Stimulated activated naive CD8-positive, alpha-beta T cell treated with anti-CD3 and anti-CD28 coated beads, Interleukin-15, Interleukin-2, amounts not matched to agents 100 U/mL and 50 U/mL, for 24 hours (primary cell): ENCODE data around the gene RNF14.
A peak's percentile ranks its signal among the peaks of the same experiment; 100 is the strongest.
"Not testable (repeated sequence)": the region's sequence is repeated elsewhere in the genome, so short reads cannot be mapped to it uniquely, and the experiment has no call there.

Experiments
- ATAC-seq: fragments of 150-1000 bp; cut with Tn5 transposase; one replicate; pipeline ENCODE4 v1.10.0; 2021
- DNase-seq: peaks from one replicate; pipeline ENCODE4 v3.0.0; 2021

Gene RNF14

GRCh38 chr5:141968914-141969608 lies at the start of gene RNF14:
Gene RNF14, plus strand, starts transcription at chr5:141969105. Its CDS starts 4,484 bp downstream, at chr5:141973589.
- ATAC-seq (peak; percentile 97), DNase-seq (peak; percentile 96)

DNA sequence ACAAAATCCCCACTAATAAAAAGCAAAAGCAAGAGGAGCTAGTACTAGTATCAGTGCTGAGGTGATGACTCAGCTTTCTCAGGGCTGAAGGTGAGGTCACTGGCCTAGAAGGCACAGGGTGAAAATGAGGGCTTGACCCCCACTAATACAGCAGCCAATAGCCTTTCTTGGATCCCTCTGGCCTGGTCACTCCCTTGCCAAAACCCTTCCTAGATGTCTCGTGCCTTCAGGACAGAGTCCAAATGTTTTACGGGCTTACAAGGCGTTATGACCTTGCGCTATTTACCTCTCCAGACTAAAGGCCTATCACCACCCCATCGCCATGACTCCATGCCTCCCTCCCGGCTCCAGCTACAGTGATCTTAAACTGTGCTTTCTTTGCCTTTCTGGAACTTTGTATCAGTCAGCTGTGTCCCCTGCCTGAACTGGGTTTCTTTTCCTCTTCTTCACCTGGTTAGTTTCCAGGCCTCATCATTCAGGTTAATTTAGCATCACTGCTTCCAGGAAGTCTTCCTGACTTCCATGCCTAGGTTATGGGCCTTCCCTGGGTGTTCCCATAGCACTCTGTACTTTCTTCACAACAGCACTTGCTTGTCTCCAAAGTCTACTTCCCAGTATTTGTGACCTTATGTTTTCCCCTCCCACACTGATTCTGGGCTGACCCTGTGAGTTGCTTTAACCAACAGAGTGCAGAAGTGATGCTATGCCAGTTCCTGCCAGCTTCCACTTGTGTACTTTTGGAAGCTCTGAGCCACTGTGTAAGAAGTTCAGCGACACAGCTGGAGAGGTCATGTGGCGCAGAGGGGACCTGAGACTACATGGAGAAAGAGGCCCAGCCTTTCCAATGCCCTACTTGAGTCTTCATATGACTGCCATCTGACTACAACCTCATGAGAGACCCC lies 49.4 kb upstream of the RNF14 start:
- DNase-seq: no peak

DNA sequence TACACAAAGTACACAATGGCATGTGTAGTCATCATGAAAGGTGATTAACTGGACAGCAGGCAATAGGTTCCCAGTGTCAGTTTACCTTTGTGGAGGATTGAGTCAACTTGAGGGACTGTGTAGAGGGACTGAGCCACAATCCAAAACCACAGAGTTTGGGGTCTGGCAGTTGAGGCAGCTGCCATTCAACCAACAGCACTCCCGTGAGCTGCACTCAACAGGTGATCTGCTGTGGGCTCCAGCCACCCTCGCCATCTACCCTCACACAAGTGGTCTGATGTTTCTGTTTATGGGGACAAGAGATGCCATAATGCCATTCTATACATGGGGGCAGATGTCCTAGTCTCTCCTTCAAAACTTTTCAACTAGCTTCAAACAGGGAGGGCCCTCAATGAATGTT lies 48.1 kb upstream of the RNF14 start:
- ATAC-seq (no peak), DNase-seq (no peak)

More for the DNA sequence above, 49.4 kb upstream of the RNF14 start:
- no peak for ATAC-seq

DNA sequence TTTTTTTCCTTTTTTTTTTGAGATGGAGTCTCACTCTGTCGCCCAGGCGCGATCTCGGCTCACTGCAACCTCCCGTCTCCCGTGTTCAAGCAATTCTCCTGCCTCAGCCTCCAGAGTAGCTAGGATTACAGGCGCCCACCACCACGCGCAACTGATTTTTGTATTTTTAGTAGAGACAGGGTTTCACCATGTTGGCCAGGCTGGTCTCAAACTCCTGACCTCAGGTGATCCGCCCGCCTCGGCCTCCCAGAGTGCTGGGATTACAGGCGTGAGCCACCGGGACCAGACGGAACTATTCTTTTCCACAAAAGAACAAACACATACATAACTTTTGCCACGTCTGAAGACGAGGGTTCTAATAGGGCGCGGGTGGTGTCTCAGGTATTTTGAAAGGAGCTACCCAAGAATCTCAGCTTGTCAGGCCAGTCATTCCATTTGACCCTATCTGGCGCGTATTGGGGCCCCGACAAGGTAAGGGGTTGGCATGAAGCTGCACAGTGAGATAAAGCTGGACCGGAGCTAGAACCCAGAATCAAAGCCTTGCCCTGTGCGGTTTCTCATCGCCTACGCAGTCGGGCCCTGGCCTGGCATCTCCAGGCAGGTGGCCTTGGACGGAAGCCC lies 46.0 kb upstream of the RNF14 start:
- not testable (repeated sequence) for DNase-seq, ATAC-seq

DNA sequence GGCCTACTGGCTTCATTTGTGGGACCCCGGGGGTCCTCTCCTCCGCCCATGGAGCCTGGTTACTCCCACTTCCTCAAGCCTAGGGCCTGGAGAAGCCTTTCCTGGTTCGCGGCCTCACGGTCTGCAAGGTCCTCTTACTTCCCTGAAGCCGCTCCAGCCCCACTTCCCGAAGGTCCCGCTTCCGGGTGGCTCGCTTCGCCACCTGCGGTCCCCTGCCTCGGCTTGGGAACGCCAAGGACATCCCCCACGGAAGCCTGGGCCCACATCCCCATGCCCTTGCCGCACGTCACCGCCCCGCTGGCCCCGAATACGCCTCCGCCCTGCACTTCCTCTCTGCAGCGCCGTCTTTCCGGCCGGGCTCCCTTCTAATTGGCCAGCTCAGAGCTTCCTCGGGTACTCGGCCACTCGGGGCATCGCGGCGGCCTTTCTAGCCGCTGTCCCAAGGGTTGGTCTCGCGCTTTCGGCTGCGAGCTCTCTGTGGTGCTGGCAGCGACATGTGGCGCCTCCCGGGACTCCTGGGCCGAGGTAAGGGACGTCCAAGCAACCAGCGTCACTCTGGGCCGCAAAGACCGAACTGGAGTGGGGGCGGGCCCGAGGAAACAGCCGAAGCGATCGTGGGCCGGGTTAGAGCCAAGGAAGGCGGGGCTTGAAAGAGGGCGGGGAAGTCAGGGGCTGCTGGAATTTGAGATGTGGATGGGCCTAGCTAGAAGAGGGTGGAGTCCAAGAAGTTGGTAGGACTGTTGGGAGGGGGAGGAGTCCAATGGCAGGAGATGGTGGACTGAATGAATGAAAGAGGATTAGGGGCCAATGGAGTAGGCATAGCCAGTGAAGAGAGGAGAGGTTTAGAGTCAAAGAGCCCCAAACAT lies 45.2 kb upstream of the RNF14 start, which contains the start of gene DELE1:
Gene DELE1 (plus strand): TSS at position 424 of the 866 bp plus-strand sequence. CDS start 71 bp downstream, at position 495.
- ATAC-seq: peak; percentile 95

GRCh38 chr5:141926434-141926833 lies 42.5 kb upstream of the RNF14 start:
- ATAC-seq: no peak
- no peak for DNase-seq

More for the DNA sequence above, 45.2 kb upstream of the RNF14 start, which contains the start of gene DELE1:
- DNase-seq: peak; percentile 94

DNA sequence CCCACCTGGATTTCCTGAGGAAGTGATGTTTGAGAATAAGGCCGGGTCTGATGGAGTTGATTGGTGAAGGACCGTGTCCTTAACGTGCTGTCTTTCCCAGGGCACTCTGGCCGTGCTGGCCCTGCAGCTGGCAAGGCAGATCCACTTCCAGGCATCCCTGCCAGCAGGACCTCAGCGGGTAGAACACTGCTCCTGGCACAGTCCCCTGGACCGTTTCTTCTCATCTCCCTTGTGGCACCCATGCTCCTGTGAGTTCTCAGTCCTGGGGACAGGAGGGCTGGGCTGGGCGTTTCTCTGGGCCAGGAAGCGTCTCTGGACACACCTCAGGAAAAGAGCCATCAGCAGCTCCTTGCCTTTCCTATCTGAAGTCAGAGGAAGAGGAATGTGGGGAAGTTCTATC lies 40.9 kb upstream of the RNF14 start:
- DNase-seq (no peak), ATAC-seq (no peak)

- ATAC-seq (no peak), DNase-seq (no peak)
These were observed 39.4 kb upstream of the RNF14 start for GRCh38 chr5:141929398-141930058.

DNA sequence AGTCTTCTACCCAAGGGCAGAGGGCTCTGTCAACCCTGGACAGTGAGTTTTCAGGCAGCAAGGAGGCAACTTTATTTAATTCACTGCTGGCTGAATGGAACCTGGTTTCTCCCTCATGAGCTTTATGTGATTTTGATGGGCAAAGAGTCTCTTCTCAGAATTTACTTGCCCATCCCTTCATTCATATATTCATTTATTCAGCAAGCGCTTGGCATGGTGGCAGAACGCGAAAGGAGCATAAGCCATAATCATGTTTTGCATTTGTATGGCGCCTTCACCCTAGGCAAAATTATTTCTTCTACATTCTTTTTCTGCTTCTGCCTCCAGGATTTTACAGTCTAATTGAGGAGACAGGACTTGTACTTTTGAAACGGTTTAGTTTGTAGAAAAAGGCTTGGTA lies 37.2 kb upstream of the RNF14 start:
- ATAC-seq (no peak), DNase-seq (no peak)

GRCh38 chr5:141933151-141933550 lies 35.8 kb upstream of the RNF14 start:
- no peak for ATAC-seq
- no peak for DNase-seq

GRCh38 chr5:141934099-141934844 lies 34.6 kb upstream of the RNF14 start:
- ATAC-seq (no peak), DNase-seq (no peak)

- ATAC-seq (no peak), DNase-seq (no peak)
These were observed 33.4 kb upstream of the RNF14 start for GRCh38 chr5:141935538-141935937.

GRCh38 chr5:141940695-141941271 lies 28.1 kb upstream of the RNF14 start:
- DNase-seq (no peak), ATAC-seq (no peak)

GRCh38 chr5:141941307-141941706 lies 27.6 kb upstream of the RNF14 start:
- DNase-seq: no peak
- ATAC-seq: no peak

GRCh38 chr5:141941779-141942178 lies 27.1 kb upstream of the RNF14 start:
- DNase-seq (no peak), ATAC-seq (no peak)

GRCh38 chr5:141942185-141942857 lies 26.6 kb upstream of the RNF14 start:
- DNase-seq: no peak
- no peak for ATAC-seq

GRCh38 chr5:141944076-141944475 lies 24.8 kb upstream of the RNF14 start:
- DNase-seq (no peak), ATAC-seq (no peak)

DNA sequence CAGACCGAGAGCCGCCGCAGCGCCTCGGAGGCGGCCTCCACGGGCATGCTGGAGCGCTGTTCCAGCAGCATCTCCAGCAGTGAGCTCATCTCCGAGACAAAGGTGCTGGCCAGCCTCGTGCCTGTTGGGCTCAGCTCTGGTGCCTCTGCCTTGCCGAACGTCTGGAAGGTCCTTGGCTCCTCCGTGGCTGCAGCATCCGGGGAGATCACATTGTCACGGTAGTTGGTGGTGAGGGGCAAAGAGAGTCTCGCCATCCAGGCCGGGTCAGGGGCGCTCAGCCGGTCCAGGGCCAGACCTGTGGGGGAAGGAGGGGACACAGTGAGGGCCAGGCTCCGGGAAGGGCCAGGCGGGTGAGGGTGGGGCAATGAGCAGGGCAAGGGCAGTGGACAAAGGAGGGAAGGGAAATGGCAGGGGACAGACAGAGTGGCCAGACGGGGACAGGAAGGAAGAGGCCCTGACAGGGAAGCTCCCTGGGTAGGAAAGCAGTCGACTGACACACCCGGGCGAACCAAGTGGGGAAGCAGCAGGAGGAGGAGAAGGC lies 23.3 kb upstream of the RNF14 start:
- DNase-seq (no peak), ATAC-seq (no peak)

DNA sequence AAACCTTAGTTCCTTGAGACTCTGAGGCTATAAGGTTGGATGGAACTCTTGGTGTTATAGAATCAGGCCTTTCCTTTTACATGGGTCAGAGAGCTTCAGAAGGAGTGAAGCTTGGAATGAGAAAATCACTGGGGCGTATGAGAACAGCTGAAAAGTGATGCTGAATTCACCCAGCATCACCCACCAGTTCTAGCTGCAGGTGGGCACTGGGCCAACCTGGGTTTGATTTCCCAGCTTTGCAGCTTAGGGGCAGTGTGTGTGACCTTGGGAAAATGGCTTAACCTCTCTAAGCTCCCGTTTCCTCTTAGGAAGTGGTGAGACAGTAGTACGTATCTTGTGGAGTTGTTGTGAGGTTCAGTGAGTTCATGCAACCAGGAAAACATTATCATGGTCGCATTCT lies 21.6 kb upstream of the RNF14 start:
- ATAC-seq (no peak), DNase-seq (no peak)
